B cell (primary cell): ENCODE measurements around the gene WARS2. TPM values are rescaled to one million over a fixed set of nuclear protein-coding genes. Genes with fewer than 3 reads are reported as not detected.

Source experiments
- ATAC-seq: fragments of 200-7000 bp; cut with Tn5 transposase; one replicate; pipeline ENCODE4 v1.10.0; 2021; ENCODE audit warnings: low read depth, mild to moderate bottlenecking, moderate number of reproducible peaks, moderate library complexity
- CTCF ChIA-PET: fragments of 350-600 bp; sonication (Branson Sonifier 250); formaldehyde crosslinking; loops from one replicate; lab custom pipeline; 2021; ENCODE audit warnings: antibody characterized with exemption, inconsistent platforms; lab: Charles Lee
- POLR2A ChIA-PET: fragments of 350-600 bp; sonication (Branson Sonifier 250); formaldehyde crosslinking; loops from one replicate; lab custom pipeline; 2021; ENCODE audit warnings: antibody characterized with exemption; lab: Charles Lee
- DNase-seq: peaks from one replicate; pipeline ENCODE4 v3.0.0; 2013
- H2AFZ ChIP-seq: 2 replicates; pipeline ENCODE4 v1.6.1; 2012; ENCODE audit warnings: mild to moderate bottlenecking, low read depth, low read length; ENCODE audit not compliant: insufficient read depth, poor library complexity, severe bottlenecking
- H3K27ac ChIP-seq, 2 donors: 1 replicate in 1 of 2; 2 replicates in 1 of 2; pipeline ENCODE4 v1.5.1; 2012 to 2013; ENCODE audit warnings: low read length in 2 of 2, mild to moderate bottlenecking in 2 of 2, moderate library complexity in 1 of 2
- H3K27me3 ChIP-seq, 4 experiments: fragments of 200-600 bp in 1 of 4; sonication (generic) in 1 of 4; replicated peaks in 1 of 4; 1 replicate in 2 of 4; 2 replicates in 2 of 4; pipeline versions ENCODE4 v1.6.1 to v1.7.0; 2013 to 2016; ENCODE audit warnings: low read length in 3 of 4, mild to moderate bottlenecking in 2 of 4, mixed read lengths in 1 of 4, moderate library complexity in 1 of 4; ENCODE audit not compliant: insufficient read depth in 4 of 4, control insufficient read depth in 3 of 4; ENCODE audit errors: control extremely low read depth in 1 of 4
- H3K36me3 ChIP-seq, 2 experiments: replicated peaks in 1 of 2; 1 replicate in 1 of 2; 2 replicates in 1 of 2; pipeline versions ENCODE4 v1.6.1 to v1.7.1; 2013; ENCODE audit warnings: low read length in 1 of 2; ENCODE audit not compliant: insufficient read depth in 2 of 2, control insufficient read depth in 1 of 2; ENCODE audit errors: control extremely low read depth in 1 of 2, extremely low read depth in 1 of 2
- H3K4me1 ChIP-seq, 2 donors: fragments of 200-600 bp in 1 of 2; sonication (generic) in 1 of 2; 1 replicate in 1 of 2; 2 replicates in 1 of 2; pipeline versions ENCODE4 v1.5.1 to v1.6.1; 2013 to 2017; ENCODE audit warnings: low read length in 2 of 2; ENCODE audit not compliant: control insufficient read depth in 2 of 2, insufficient read depth in 2 of 2
- H3K4me2 ChIP-seq: replicated peaks from 2 replicates; pipeline ENCODE3; 2012; ENCODE audit warnings: mild to moderate bottlenecking, low read depth, low read length; ENCODE audit not compliant: poor library complexity, severe bottlenecking
- H3K4me3 ChIP-seq, 5 experiments: fragments of 200-600 bp in 1 of 5; sonication (generic) in 1 of 5; 1 replicate in 3 of 5; 2 replicates in 2 of 5; pipeline versions ENCODE4 v1.5.1 to v1.7.0; 2011 to 2016; ENCODE audit warnings: low read length in 4 of 5, mild to moderate bottlenecking in 4 of 5, low read depth in 2 of 5, control low read depth in 1 of 5, moderate library complexity in 1 of 5; ENCODE audit not compliant: insufficient read depth in 1 of 5; ENCODE audit errors: control extremely low read depth in 1 of 5, extremely low read depth in 1 of 5
- H3K79me2 ChIP-seq: fragments of 200-600 bp; sonication (generic); one replicate; pipeline ENCODE4 v1.6.0; 2016; ENCODE audit warnings: low read length; ENCODE audit not compliant: control insufficient read depth, insufficient read depth
- H3K9ac ChIP-seq: fragments of 200-600 bp; sonication (generic); 2 replicates; pipeline ENCODE4 v1.6.1; 2017; ENCODE audit warnings: mild to moderate bottlenecking, low read length, moderate library complexity
- H3K9me3 ChIP-seq, 3 donors: one replicate each; pipeline versions ENCODE4 v1.6.1 to v1.7.1; 2013; ENCODE audit warnings: low read length in 2 of 3; ENCODE audit not compliant: control insufficient read depth in 2 of 3, insufficient read depth in 1 of 3; ENCODE audit errors: control extremely low read depth in 1 of 3
- H4K20me1 ChIP-seq: 2 replicates; pipeline ENCODE4 v1.6.0; 2012; ENCODE audit warnings: mild to moderate bottlenecking, low read length; ENCODE audit not compliant: insufficient read depth, control insufficient read depth, poor library complexity, severe bottlenecking
- H3K27ac Mint-ChIP-seq: one replicate; pipeline ENCODE4 v1.8.0; 2021; ENCODE audit warnings: mixed read lengths
- H3K27me3 Mint-ChIP-seq: one replicate; pipeline ENCODE4 v1.8.0; 2021; ENCODE audit warnings: mixed read lengths
- H3K4me1 Mint-ChIP-seq: one replicate; pipeline ENCODE4 v1.8.0; 2021; ENCODE audit warnings: mixed read lengths
- H3K4me3 Mint-ChIP-seq: one replicate; pipeline ENCODE4 v1.8.0; 2021; ENCODE audit warnings: mixed read lengths
- H3K9me3 Mint-ChIP-seq: one replicate; pipeline ENCODE4 v1.8.0; 2022; ENCODE audit warnings: mixed read lengths; ENCODE audit not compliant: insufficient read depth
- CTCF ChIP-seq: fragments of 200-600 bp; IDR thresholded peaks from one replicate; pipeline ENCODE4 v1.8.0; 2022; ENCODE audit warnings: antibody characterized with exemption, mild to moderate bottlenecking
- EZH2 ChIP-seq: IDR thresholded peaks from 2 replicates; pipeline ENCODE4 v1.6.1; 2012; ENCODE audit warnings: borderline replicate concordance, low read depth, mild to moderate bottlenecking, moderate library complexity, low read length; ENCODE audit not compliant: insufficient read depth, poor library complexity, severe bottlenecking
- WGBS: methylation state at CpG from one replicate; pipeline ENCODE4 v1.1.5; 2013; ENCODE audit warnings: missing lambda C conversion rate; ENCODE audit not compliant: insufficient coverage; 5-methylcytosine and 5-hydroxymethylcytosine counted together
- intact Hi-C: fragments of 100-400 bp; cut with micrococcal nuclease; formaldehyde crosslinking; loops from one replicate; pipeline ENCODE4 v1.10.0; 2022
- polyA plus RNA-seq: library from polyadenylated mRNA; depleted of rRNA; stranded (reverse); fragments of >200 nt; gene quantifications from 2 replicates; pipeline ENCODE4 v1.2.3, GENCODE V29; 2012
- total RNA-seq, 2 donors: library from RNA; stranded (reverse); fragments of 120-200 nt in 1 of 2; gene quantifications; 1 replicate in 1 of 2; 2 replicates in 1 of 2; pipeline versions ENCODE4 v1.2.3 to v1.2.4, GENCODE V29; 2013 to 2022

WARS2 gene
- total and polyA plus RNA-seq, 2 donors (not counting 1 experiment from before 2014, with no cell fraction given) = 4.2 to 14.3 TPM

DNA sequence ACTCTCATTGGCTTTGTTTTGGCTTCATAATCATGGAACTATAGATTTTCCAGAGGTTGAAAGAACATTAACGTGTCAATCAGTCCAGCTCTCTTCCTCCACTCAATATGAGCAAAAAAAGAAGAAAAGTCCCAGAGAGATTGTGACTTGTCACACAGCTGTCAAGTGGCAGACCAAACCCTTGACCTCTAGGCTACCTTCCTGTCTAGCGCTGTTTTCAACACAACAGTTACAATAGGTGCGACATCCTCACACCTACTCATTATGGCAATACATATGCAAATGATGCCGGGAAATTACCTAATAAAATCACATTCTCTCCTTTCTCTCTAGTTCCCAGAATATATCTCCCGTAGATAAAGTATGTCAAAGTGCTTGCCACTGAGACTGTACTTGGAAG lies 1.1 kb downstream of the WARS2 start:
- Mint-ChIP-seq H3K27me3 (no peaks in the 10 kb centered on the region), H3K4me1 (peaks cover 14% of the 10 kb centered on the region), H3K4me3 (no peak overlapping the region), H3K27ac (no peak overlapping the region), H3K9me3 (no peaks in the 10 kb centered on the region)
- TF ChIP-seq CTCF (no peak), EZH2 (no peak)
- 30% methylated on average over 3 of the region's 5 CpGs for WGBS
- ChIA-PET POLR2A (no interaction called here), CTCF (no interaction called here)
- peak overlapping the region; percentile 79 for H3K9ac ChIP-seq
- H3K27ac ChIP-seq = peak overlapping the region; percentile 95 to 97
- peak overlapping the region; percentile 53 to 87 (median 79) for H3K4me3 ChIP-seq
- intact Hi-C loops = no loop called here
- H3K27me3 ChIP-seq = no peaks in the 10 kb centered on the region
- peak overlapping the region; percentile 80 for H2AFZ ChIP-seq
- no peaks in the 10 kb centered on the region for H3K9me3 ChIP-seq
- H3K4me2 ChIP-seq = peak overlapping the region; percentile 78
- H3K4me1 ChIP-seq = peaks cover 18 to 19% of the 10 kb centered on the region in 2 donors
- H3K79me2 ChIP-seq = peaks cover 38% of the 10 kb centered on the region
- H4K20me1 ChIP-seq = no peaks in the 10 kb centered on the region
- peak; percentile 73 for DNase-seq
- ATAC-seq = no peak
- no peaks in the 10 kb centered on the region for H3K36me3 ChIP-seq

DNA sequence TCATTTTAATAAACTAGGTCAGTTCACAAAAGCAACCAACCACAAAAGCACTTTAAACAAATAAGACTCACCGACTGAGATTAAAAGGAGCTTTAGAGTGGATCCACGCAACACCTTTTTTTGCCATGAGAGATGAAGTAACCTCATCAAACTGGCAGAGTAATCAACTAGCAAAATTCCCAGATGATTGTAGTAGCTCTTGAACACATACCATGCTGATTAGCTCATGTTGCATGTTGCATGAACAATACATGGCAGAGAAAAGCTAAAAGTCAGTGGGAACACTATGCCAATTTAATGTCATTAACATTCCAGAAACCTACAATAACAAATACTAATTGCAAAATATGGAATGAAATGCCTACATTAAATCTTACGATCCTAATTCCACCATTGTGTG lies 4.1 kb downstream of the WARS2 start:
- WGBS = 100% methylated on average over 1 of the region's 3 CpGs
- H3K4me2 ChIP-seq = no peak overlapping the region
- H4K20me1 ChIP-seq = no peaks in the 10 kb centered on the region
- H3K9me3 ChIP-seq = no peaks in the 10 kb centered on the region
- H3K4me1 Mint-ChIP-seq = peaks cover 8% of the 10 kb centered on the region
- H3K27ac ChIP-seq = no peak overlapping the region
- DNase-seq (no peak), ATAC-seq (no peak)
- TF ChIP-seq EZH2 = no peak
- no peaks in the 10 kb centered on the region for H3K36me3 ChIP-seq
- no peaks in the 10 kb centered on the region for H3K27me3 ChIP-seq
- H2AFZ ChIP-seq = no peak overlapping the region
- H3K4me3 ChIP-seq = no peak overlapping the region
- peaks cover 46% of the 10 kb centered on the region for H3K79me2 ChIP-seq
- POLR2A ChIA-PET = no interaction called here
- intact Hi-C loops = no loop called here
- H3K27ac Mint-ChIP-seq = no peak overlapping the region
- H3K9me3 Mint-ChIP-seq = no peaks in the 10 kb centered on the region
- H3K4me1 ChIP-seq = peaks cover 12 to 15% of the 10 kb centered on the region in 2 donors
- H3K4me3 Mint-ChIP-seq = no peak overlapping the region
- CTCF ChIA-PET = no interaction called here
- H3K27me3 Mint-ChIP-seq = no peaks in the 10 kb centered on the region
- H3K9ac ChIP-seq = no peak overlapping the region
